ACC112 (cell line): ENCODE data around the gene PRUNE2.

Experiments
- H2AFZ ChIP-seq: fragments of 200-600 bp; sonication (generic); one replicate; pipeline ENCODE4 v1.6.0; 2017; ENCODE audit warnings: antibody characterized with exemption, low read length; ENCODE audit not compliant: unreplicated experiment
- H3K27ac ChIP-seq: fragments of 200-600 bp; sonication (generic); 2 replicates; pipeline ENCODE4 v1.5.1; 2014; ENCODE audit warnings: low read depth, mild to moderate bottlenecking, antibody characterized with exemption, low read length, moderate library complexity
- H3K27me3 ChIP-seq: fragments of 200-600 bp; sonication (generic); 2 replicates; pipeline ENCODE4 v1.6.1; 2014; ENCODE audit warnings: mild to moderate bottlenecking, antibody characterized with exemption, low read length, moderate library complexity, mixed read lengths; ENCODE audit not compliant: insufficient read depth
- H3K36me3 ChIP-seq: fragments of 200-600 bp; sonication (generic); 2 replicates; pipeline ENCODE4 v1.6.1; 2016; ENCODE audit warnings: mild to moderate bottlenecking, antibody characterized with exemption, low read length, moderate library complexity, mixed read lengths; ENCODE audit not compliant: insufficient read depth
- H3K4me1 ChIP-seq: fragments of 200-600 bp; sonication (generic); one replicate; pipeline ENCODE4 v1.6.1; 2016; ENCODE audit warnings: low read length, mixed read lengths; ENCODE audit not compliant: insufficient read depth, unreplicated experiment, control insufficient read depth
- H3K4me3 ChIP-seq: fragments of 200-600 bp; sonication (generic); 2 replicates; pipeline ENCODE4 v1.5.1; 2014; ENCODE audit warnings: mild to moderate bottlenecking, low read depth, low read length
- H3K79me2 ChIP-seq: fragments of 200-600 bp; sonication (generic); one replicate; pipeline ENCODE4 v1.6.0; 2016; ENCODE audit warnings: low read length; ENCODE audit not compliant: control insufficient read depth, unreplicated experiment, insufficient read depth

PRUNE2 gene

DNA sequence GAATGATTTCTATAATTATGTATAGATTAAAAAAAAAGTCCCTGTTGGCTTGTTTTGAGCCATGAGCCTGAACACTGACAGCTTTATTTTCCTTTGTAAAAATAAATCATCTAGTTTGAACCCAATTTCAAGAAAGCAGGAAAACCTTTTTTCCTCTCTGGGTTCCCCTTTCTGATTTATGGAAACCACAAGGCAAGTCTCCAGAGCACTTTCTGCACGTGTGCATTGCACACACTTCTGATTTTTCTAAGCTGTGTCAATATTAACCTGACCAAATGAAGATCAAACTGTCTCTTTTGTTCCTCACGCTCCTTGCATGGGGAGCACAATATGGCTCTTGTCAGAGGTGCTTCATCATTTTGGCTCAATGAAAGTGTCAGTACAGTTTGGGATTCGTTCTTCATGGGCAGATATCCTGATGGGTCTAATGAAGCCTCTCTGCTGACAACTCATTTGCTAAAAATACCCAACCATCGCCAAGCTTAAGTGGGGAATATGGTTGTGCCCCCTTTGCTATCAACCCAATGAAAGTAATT is 180.8 kb downstream of the PRUNE2 start:
- H3K4me1 ChIP-seq = no peaks in the 10 kb centered on the region
- H3K79me2 ChIP-seq = no peaks in the 10 kb centered on the region
- H3K27me3 ChIP-seq = no peaks in the 10 kb centered on the region
- H2AFZ ChIP-seq = no peak overlapping the region
- no peak overlapping the region for H3K4me3 ChIP-seq
- no peaks in the 10 kb centered on the region for H3K36me3 ChIP-seq
- no peak overlapping the region for H3K27ac ChIP-seq

DNA sequence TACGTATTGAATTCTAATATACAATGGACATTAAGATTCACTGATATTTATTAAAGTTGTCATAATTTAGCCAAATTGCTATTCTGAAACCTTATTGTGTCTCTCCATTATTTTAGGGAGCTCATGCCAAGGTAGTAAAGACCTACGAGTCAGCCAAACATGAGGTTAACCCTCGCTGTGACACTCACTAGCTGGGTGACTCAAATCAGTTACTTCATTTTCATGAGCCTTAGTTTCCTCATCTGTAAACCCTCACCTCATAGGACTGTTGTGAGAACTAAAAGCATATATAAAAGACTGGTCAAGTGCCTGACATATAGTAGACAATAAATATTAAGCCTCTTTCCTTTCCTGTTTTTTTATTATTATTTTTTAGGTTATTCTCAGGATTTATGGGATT is 185.7 kb downstream of the PRUNE2 start:
- Histone ChIP-seq H3K36me3 (no peaks in the 10 kb centered on the region), H3K27me3 (no peaks in the 10 kb centered on the region), H3K4me3 (no peak overlapping the region), H3K79me2 (no peaks in the 10 kb centered on the region), H2AFZ (no peak overlapping the region), H3K4me1 (peaks cover 15% of the 10 kb centered on the region), H3K27ac (no peak overlapping the region)

GRCh38 chr9:76718166-76718565 is 187.7 kb downstream of the PRUNE2 start:
- no peaks in the 10 kb centered on the region for H3K27me3 ChIP-seq
- no peak overlapping the region for H2AFZ ChIP-seq
- peak overlapping the region; percentile 31; the same call in 1 of the 2 replicates for H3K27ac ChIP-seq
- H3K79me2 ChIP-seq = no peaks in the 10 kb centered on the region
- no peaks in the 10 kb centered on the region for H3K36me3 ChIP-seq
- no peak overlapping the region for H3K4me3 ChIP-seq
- H3K4me1 ChIP-seq = peaks cover 15% of the 10 kb centered on the region

DNA sequence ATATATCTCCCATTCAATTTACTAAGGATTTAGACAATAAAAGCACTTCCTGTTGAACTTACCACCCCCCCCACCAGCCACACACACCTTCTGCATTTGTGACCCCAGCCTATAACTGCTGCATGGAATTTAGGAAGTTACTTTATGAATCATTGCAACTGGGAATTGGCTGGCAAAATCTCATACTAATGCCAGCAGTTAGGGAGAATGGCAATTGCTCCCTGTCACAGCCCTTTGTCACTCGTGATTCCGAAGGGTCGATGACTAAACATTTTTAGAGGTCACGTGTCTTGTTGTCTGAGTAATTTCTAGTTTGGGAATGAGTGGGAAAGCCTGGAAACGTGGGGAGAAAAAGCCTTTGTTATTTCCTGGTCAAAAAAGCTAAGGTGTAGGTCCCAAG is 188.3 kb downstream of the PRUNE2 start:
- Histone ChIP-seq H3K4me3 (no peak overlapping the region), H3K36me3 (no peaks in the 10 kb centered on the region), H3K4me1 (peaks cover 15% of the 10 kb centered on the region), H3K79me2 (no peaks in the 10 kb centered on the region), H3K27me3 (no peaks in the 10 kb centered on the region), H2AFZ (no peak overlapping the region), H3K27ac (peak overlapping the region; percentile 31; the same call in 1 of the 2 replicates)

- Histone ChIP-seq H3K4me3 (no peak overlapping the region), H2AFZ (no peak overlapping the region)
Observed at GRCh38 chr9:76717176-76717575, 188.7 kb downstream of the PRUNE2 start.

DNA sequence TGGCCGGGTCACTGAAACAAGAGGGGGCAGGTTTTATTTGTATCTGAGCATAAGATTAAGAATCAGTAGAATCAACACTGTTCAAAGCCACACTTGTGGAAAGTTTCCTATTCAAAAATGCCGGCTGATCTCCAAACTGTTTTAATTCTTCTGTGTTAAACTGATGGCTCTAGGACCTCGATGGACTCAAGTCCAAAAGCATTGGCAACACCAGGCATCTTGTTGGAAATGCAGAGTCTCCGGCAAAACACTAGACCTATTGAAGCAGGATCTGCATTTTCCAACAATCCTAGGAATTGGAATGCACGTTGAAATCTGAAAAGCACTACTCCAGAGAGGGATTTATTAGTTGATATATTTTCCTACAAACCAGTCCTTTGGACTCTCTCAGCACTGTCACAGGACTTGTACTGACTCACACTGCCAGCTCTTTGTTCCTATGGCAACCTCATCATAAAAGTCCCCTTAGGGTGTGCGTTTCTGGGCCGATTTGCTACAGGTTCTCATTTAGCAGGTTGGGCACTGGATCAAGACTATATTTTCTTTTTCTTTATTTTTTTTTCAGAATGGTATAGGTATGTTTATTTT is 189.7 kb downstream of the PRUNE2 start:
- Histone ChIP-seq H3K4me3 (no peak overlapping the region), H3K27me3 (no peaks in the 10 kb centered on the region), H2AFZ (no peak overlapping the region), H3K27ac (no peak overlapping the region), H3K36me3 (no peaks in the 10 kb centered on the region), H3K4me1 (peaks cover 15% of the 10 kb centered on the region), H3K79me2 (no peaks in the 10 kb centered on the region)

More at GRCh38 chr9:76717176-76717575, 188.7 kb downstream of the PRUNE2 start:
- Histone ChIP-seq H3K4me1 (peaks cover 15% of the 10 kb centered on the region), H3K27ac (no peak overlapping the region; the same call in 1 of the 2 replicates), H3K27me3 (no peaks in the 10 kb centered on the region), H3K36me3 (no peaks in the 10 kb centered on the region), H3K79me2 (no peaks in the 10 kb centered on the region)

DNA sequence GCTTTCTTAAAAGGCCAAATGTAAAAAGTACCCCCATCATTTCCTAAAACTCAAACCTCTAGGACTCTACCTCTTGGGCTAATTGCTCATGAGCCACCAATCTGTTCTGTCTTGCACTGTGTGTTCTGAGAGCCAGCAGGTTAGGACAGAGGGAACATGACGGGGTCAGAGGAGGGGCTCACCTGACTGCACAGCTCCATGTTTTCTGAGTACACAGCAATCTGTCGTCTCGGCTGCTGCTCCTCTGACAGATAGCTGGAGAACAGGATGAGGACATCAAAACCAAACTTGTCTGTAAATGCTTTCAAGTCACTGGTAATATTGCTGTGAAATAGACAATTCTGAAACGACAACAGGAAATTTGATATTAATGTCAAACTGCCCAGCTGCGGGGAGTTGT is 192.5 kb downstream of the PRUNE2 start:
- H2AFZ ChIP-seq = no peak overlapping the region
- H3K4me3 ChIP-seq = no peak overlapping the region
- H3K27me3 ChIP-seq = no peaks in the 10 kb centered on the region

DNA sequence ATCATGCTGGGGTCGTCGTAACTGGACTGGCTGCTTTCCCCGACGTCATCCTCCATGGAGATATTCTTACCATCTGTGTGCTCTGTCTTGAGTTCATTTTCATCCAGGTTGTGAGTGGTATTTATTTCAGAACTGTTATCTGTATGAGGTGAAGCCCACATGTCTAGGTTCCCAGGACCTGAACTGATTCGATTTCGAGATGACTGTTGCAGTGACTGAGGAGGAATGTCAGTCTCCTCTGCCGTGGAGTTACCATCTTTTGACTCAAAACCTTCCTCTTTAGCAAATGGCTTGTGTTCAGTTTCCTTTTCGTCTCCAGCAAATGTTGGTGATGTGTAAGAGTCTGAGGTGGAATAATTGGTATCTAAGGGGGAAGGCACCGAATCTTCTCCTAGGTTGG is 196.9 kb downstream of the PRUNE2 start:
- no peaks in the 10 kb centered on the region for H3K79me2 ChIP-seq
- H3K4me3 ChIP-seq = no peak overlapping the region
- no peaks in the 10 kb centered on the region for H3K27me3 ChIP-seq
- H2AFZ ChIP-seq = no peak overlapping the region
- H3K27ac ChIP-seq = no peak overlapping the region
- H3K36me3 ChIP-seq = no peaks in the 10 kb centered on the region
- no peaks in the 10 kb centered on the region for H3K4me1 ChIP-seq

More for the DNA sequence above, 192.5 kb downstream of the PRUNE2 start:
- Histone ChIP-seq H3K4me1 (peaks cover 14% of the 10 kb centered on the region), H3K27ac (no peak overlapping the region), H3K79me2 (no peaks in the 10 kb centered on the region), H3K36me3 (no peaks in the 10 kb centered on the region)

DNA sequence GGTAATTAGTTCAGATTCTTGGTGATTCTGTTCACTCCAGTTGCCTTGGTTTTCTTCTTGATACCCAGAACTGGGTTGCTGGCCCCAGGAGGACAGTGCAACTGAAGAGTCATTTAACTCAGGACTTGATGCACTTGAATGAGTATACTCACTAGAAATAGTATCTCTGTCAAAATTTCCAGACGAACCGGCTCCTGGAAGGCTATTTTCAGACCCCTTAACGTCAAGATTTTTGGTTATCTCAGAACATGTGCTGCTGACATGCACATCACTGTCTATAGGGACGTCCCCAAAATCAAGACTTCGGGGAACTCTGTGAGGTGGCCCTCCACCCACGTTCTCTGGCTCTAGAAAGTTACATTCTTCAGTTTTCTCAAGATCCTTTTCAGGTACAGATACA is 198.4 kb downstream of the PRUNE2 start:
- H3K79me2 ChIP-seq = no peaks in the 10 kb centered on the region
- H3K27ac ChIP-seq = no peak overlapping the region
- no peaks in the 10 kb centered on the region for H3K4me1 ChIP-seq
- peaks cover 4% of the 10 kb centered on the region; the same call in 1 of the 2 replicates for H3K36me3 ChIP-seq
- no peaks in the 10 kb centered on the region for H3K27me3 ChIP-seq
- H2AFZ ChIP-seq = no peak overlapping the region
- H3K4me3 ChIP-seq = no peak overlapping the region

GRCh38 chr9:76704593-76705204 is 201.2 kb downstream of the PRUNE2 start:
- H2AFZ ChIP-seq = no peak overlapping the region

DNA sequence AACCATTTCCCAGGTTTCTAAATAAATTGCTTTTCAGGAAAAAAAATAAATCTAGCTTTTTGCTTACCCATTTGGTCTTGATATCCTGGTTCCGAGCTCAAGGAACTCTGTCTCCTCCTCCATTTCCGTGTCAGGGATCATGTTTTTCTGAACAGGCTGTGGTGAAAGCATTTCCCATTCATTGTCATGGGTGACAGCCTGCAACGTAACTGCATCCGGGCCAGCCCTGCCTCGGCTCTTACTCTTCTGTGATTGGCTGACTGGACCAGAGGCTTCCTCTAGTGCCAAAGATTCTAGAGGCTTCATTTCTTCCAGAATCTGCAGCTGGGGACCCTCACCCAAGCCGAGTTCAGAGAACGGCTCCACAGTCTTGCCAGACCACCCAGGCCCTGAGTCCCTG is 202.6 kb downstream of the PRUNE2 start:
- Histone ChIP-seq H3K4me1 (peaks cover 11% of the 10 kb centered on the region), H3K79me2 (no peaks in the 10 kb centered on the region), H3K4me3 (no peak overlapping the region), H2AFZ (no peak overlapping the region), H3K27me3 (no peaks in the 10 kb centered on the region), H3K27ac (no peak overlapping the region), H3K36me3 (peaks cover 4% of the 10 kb centered on the region; the same call in 1 of the 2 replicates)

More at GRCh38 chr9:76704593-76705204, 201.2 kb downstream of the PRUNE2 start:
- peaks cover 7% of the 10 kb centered on the region for H3K4me1 ChIP-seq
- H3K4me3 ChIP-seq = no peak overlapping the region
- H3K27ac ChIP-seq = no peak overlapping the region
- no peaks in the 10 kb centered on the region for H3K79me2 ChIP-seq
- H3K27me3 ChIP-seq = no peaks in the 10 kb centered on the region
- peaks cover 4% of the 10 kb centered on the region; the same call in 1 of the 2 replicates for H3K36me3 ChIP-seq
